C4-2B (cell line): ENCODE results near the gene SYP.

Experiments used
- CTCF ChIP-seq: fragments of 450-650 bp; conservative IDR thresholded peaks from 2 replicates; pipeline ENCODE4 v1.5.1; 2017; ENCODE audit warnings: mild to moderate bottlenecking
- ZFX ChIP-seq: fragments of 450-650 bp; IDR thresholded peaks from 2 replicates; pipeline ENCODE4 v1.6.1; 2017

GRCh38 chrX:49186125-49187027, 13.6 kb downstream of the SYP start, which contains the start of gene PRICKLE3:
- TF ChIP-seq CTCF (peak; percentile 60), ZFX (no peak)
